ENCODE measurements around the gene SLC35F4.

SLC35F4 gene

DNA sequence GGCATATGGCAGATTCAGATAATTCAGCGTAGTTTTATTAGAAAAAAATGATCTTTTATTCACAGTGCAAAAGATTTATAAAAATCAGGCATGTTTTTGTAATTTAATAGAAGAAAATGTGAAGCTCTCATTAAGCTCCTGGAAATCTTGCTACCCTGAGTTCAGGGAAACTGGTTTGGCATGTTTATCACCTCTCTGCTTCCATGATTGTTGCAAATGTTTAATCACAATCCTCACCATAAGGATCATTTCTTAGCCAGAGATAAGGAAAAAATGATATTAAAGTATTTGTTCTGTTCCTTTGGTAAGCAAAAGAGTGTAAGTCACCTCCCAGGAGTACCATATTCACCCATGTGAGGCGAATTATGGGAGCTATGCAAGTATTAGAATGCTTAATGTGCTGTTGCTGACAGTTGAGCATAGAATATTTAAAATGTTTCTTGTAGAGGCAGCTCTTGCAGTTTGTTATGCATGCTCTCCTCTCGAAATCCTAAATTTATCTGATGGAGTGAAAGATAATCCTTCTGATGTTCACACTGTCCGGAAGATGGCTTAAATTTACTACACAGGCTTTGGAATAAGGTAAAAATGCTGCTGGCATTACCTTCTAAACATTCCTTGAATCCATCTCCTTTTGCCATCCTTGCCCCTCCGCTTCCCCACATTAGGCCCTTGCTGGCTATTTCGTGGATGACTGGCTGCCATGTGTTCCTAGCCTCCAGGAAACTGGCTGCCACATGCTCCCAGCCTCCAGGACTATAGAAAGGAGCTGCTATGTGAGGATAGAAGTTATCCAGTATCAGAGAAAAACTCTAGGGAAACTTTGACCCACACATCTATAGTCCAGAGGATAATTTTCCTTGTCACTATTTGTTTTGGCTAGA lies 256.5 kb downstream of the SLC35F4 start:
- Mint-ChIP-seq H3K27me3 (no peaks in the 10 kb centered on the region), H3K4me3 (no peak overlapping the region), H3K27ac (no peak overlapping the region), H3K36me3 (no peaks in the 10 kb centered on the region), H3K4me1 (peaks cover 5% of the 10 kb centered on the region), H3K9me3 (peaks cover 17% of the 10 kb centered on the region)
- no peak for ATAC-seq

DNA sequence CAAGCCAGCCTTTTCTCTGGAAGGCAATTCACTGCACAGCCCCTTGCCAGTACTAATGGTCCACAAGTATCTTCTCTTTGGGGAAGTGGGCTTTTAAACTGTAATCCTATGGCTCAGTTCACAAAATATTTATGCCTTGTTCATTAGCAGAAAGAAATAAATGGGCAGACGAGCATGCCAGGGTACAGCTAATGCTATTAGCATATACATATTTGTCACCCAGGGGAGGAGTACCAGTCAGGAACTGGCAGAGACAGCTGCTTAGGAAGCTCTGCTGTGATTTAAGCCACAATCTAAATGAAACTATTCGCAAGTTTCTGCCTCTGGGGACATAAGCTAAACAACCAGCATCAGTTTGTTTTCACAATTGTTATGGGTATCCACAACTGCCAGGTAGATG lies 258.8 kb downstream of the SLC35F4 start:
- H3K27me3 Mint-ChIP-seq = no peaks in the 10 kb centered on the region
- peaks cover 5% of the 10 kb centered on the region for H3K4me1 Mint-ChIP-seq
- no peak for ATAC-seq
- H3K9me3 Mint-ChIP-seq = peaks cover 17% of the 10 kb centered on the region
- H3K36me3 Mint-ChIP-seq = no peaks in the 10 kb centered on the region
- no peak overlapping the region for H3K27ac Mint-ChIP-seq
- H3K4me3 Mint-ChIP-seq = no peak overlapping the region

DNA sequence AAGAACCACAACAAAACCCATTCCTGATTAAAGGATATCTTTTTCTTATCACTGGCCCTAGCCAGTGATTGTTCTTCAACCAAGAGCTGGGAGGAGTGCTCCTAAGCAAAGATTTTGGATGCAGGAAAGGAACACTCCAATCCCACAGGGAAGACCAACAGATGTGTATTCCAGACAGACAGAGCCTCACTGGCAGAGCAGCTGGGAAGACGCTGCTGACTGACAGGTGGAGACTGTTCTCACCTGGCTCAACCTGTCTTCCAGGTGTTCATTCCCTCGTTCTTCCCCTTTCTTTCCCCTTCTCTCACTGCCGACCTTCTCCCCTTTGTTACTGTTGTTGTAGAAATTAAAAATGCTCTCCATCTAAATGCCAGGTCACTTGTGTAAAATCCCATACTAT lies 282.5 kb downstream of the SLC35F4 start:
- Mint-ChIP-seq H3K4me3 (no peak overlapping the region), H3K4me1 (no peaks in the 10 kb centered on the region), H3K9me3 (peaks cover 10% of the 10 kb centered on the region), H3K36me3 (no peaks in the 10 kb centered on the region), H3K27me3 (no peaks in the 10 kb centered on the region), H3K27ac (no peak overlapping the region)
- no peak for ATAC-seq

DNA sequence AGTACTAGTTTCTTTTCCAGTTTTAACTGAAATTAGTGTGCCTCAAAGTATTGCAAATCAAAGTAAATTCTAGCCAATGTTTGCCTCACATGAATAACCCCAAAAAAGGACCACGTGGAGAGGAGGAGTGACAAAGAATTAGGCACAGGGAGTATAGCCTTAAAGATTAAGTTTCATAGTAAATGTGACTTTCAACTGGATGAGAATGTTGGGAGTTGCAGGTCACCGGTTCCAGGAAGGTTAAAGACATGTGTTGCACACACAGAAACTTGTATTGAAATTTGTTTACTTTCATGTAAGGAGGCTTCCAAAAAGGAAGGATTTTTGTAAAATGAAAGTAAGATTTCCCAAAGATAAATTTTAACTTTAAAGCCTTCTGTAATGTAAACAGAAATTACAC lies 283.1 kb downstream of the SLC35F4 start:
- H3K27ac Mint-ChIP-seq = no peak overlapping the region
- no peak overlapping the region for H3K4me3 Mint-ChIP-seq
- no peak for ATAC-seq
- H3K9me3 Mint-ChIP-seq = peaks cover 10% of the 10 kb centered on the region
- H3K36me3 Mint-ChIP-seq = no peaks in the 10 kb centered on the region
- no peaks in the 10 kb centered on the region for H3K27me3 Mint-ChIP-seq
- H3K4me1 Mint-ChIP-seq = no peaks in the 10 kb centered on the region

DNA sequence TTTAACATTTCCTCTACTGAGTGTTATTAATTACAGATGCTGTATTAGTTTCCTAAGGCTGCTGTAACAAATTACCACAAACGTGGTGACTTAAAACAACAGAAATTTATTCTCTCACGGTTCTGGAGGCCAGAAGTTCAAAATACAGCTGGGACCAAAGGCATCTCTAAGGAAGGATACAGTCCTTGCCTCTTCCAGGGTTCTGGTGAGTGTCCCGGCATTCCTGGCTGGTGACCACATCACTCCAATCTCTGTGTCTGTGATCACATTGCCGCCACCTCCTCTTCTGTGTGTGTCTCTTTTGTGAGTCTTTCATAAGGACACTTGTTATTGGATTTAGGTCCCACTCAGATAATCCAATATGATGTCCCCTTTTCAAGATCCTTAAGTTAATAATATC lies 287.1 kb downstream of the SLC35F4 start:
- ATAC-seq = no peak
- Mint-ChIP-seq H3K4me3 (no peak overlapping the region), H3K27ac (no peak overlapping the region), H3K4me1 (no peaks in the 10 kb centered on the region), H3K36me3 (no peaks in the 10 kb centered on the region), H3K9me3 (no peaks in the 10 kb centered on the region), H3K27me3 (no peaks in the 10 kb centered on the region)

DNA sequence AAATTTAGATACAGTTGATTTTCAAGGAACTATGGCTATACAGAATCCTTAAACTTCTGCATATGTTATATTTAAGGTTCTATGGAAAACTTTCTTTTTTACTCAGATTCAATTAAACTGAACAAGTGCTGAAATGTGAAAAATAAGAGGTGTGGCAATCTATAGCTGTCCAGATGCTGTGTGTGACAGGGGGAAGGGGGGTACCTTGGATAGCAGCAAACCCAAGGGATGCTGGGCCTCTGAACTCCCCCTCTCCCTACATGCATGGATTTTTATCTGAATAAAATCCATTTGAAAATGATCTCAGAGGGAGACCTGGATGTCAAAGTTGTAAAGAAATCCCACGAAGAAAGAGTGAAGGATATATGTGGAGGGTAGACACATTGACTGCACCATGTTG lies 289.4 kb downstream of the SLC35F4 start:
- H3K9me3 Mint-ChIP-seq = no peaks in the 10 kb centered on the region
- no peak overlapping the region for H3K4me3 Mint-ChIP-seq
- H3K27me3 Mint-ChIP-seq = no peaks in the 10 kb centered on the region
- H3K27ac Mint-ChIP-seq = no peak overlapping the region
- H3K36me3 Mint-ChIP-seq = no peaks in the 10 kb centered on the region
- no peak for ATAC-seq
- no peaks in the 10 kb centered on the region for H3K4me1 Mint-ChIP-seq

DNA sequence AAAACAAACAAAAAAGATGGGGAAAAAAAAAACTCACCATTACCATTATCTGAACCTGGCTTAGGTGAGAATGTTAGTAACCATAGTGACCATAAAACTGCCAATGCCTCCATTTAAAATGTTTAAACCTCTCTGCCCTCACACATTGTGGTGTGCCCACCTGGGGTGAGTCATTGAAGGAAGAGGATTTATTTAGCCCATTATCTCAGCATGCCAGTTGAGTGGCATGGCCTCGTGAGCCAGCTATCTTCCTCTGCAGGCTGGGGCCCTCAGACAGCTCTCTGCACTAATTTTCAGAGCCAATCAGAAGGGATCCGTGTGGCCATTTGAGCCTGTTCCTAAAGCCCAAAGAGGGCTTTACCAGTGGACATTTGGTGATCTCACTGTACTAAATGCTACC lies 290.4 kb downstream of the SLC35F4 start:
- no peaks in the 10 kb centered on the region for H3K27me3 Mint-ChIP-seq
- no peak overlapping the region for H3K27ac Mint-ChIP-seq
- H3K4me3 Mint-ChIP-seq = no peak overlapping the region
- no peaks in the 10 kb centered on the region for H3K4me1 Mint-ChIP-seq
- no peaks in the 10 kb centered on the region for H3K9me3 Mint-ChIP-seq
- no peak for ATAC-seq
- H3K36me3 Mint-ChIP-seq = no peaks in the 10 kb centered on the region

DNA sequence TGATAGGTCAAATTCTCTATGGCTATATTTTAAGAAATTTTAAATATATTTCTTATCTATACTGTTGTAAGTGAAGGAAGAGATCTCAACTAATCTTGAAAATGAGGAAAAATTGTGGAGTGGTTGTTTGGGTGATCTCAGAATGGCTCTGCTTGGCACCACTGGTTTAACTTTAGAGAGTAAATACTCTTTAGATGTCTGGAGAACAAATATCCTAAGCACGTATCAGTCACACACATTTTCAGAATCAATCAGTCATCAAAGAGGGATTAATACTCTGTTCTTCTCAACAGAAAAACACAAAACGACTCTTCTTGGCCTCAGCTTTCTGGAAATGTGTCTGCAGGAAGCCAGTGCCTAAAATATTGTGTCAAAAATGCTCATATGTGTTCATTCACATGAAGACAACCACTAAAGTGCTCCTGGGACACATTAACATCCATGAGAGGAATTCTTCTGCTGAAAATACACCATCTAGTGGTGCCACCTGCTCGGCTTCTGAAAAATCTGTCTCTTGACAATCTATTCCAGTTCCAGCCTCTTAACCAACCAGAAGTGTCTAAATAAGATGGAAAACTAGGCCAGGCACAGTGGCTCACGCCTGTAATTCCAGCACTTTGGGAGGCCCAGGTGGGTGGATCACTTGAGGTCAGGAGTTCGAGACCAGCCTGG lies 291.1 kb downstream of the SLC35F4 start:
- Mint-ChIP-seq H3K4me1 (no peaks in the 10 kb centered on the region), H3K36me3 (no peaks in the 10 kb centered on the region), H3K9me3 (no peaks in the 10 kb centered on the region), H3K4me3 (no peak overlapping the region), H3K27me3 (no peaks in the 10 kb centered on the region), H3K27ac (no peak overlapping the region)
- no peak for ATAC-seq

DNA sequence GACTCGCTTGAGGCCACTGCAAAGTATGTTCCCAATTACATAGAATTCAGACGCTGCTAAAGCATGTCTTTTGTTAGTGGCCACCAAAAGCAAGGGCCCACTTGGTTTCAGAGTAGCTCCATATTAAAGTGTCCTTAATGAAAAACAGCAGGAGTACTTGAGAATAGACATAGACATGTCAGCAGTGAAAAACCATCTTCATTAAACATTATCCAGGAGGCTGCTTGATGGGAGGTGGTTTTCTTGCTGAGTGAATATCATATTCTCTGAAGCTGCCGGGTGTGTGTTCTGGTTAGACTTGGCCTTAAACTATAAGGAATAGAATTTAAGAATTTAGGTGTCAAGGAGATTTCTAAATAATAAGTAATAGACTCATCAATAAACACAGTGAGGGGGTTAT lies 292.7 kb downstream of the SLC35F4 start:
- H3K4me3 Mint-ChIP-seq = no peak overlapping the region

DNA sequence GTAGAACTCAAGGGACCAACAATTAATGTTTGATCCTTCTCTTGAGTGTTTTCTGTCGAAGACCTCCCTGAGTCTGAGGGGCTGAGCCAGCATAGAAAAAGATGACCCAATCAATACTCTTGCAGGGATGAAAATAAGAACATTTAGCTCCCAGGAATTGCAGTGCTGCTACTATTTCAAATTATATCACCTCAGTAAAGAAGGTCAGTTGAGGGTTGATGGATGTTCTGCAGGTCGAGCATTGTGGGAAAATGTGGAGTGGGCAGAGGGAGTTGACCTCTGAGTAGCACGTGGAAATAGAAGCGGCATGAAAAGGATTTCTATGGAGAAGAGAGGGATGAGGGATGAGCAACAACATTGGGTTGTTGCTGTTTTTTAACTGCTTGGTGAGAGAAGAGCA lies 297.3 kb downstream of the SLC35F4 start:
- Mint-ChIP-seq H3K9me3 (no peaks in the 10 kb centered on the region), H3K27me3 (no peaks in the 10 kb centered on the region), H3K27ac (no peak overlapping the region), H3K4me1 (no peaks in the 10 kb centered on the region), H3K36me3 (no peaks in the 10 kb centered on the region), H3K4me3 (no peak overlapping the region)
- no peak for ATAC-seq

More for the DNA sequence above, 292.7 kb downstream of the SLC35F4 start:
- ATAC-seq = no peak
- H3K36me3 Mint-ChIP-seq = no peaks in the 10 kb centered on the region
- H3K9me3 Mint-ChIP-seq = no peaks in the 10 kb centered on the region
- H3K4me1 Mint-ChIP-seq = no peaks in the 10 kb centered on the region
- H3K27ac Mint-ChIP-seq = no peak overlapping the region
- H3K27me3 Mint-ChIP-seq = no peaks in the 10 kb centered on the region

DNA sequence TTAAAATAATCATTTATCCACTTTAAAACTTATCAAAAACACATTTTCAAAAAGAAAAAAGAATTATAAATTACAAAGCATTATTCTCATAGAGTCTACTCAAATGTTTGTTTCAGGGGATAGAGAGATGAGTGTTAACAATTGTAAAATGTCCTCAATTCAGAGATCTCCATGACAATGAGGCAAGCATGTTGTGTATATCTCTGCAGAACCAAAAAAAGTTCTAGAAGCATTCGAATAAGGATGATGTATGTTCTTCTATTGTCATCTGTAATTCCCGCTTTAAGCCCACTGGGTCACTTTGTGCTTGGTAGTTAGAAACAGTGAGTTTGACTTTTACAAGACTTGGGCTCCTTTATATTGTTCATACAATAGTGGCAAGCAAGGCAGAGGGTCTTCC lies 298.7 kb downstream of the SLC35F4 start:
- H3K36me3 Mint-ChIP-seq = no peaks in the 10 kb centered on the region
- H3K27me3 Mint-ChIP-seq = no peaks in the 10 kb centered on the region
- ATAC-seq = no peak
- no peak overlapping the region for H3K4me3 Mint-ChIP-seq
- no peak overlapping the region for H3K27ac Mint-ChIP-seq
- H3K4me1 Mint-ChIP-seq = no peaks in the 10 kb centered on the region
- no peaks in the 10 kb centered on the region for H3K9me3 Mint-ChIP-seq

DNA sequence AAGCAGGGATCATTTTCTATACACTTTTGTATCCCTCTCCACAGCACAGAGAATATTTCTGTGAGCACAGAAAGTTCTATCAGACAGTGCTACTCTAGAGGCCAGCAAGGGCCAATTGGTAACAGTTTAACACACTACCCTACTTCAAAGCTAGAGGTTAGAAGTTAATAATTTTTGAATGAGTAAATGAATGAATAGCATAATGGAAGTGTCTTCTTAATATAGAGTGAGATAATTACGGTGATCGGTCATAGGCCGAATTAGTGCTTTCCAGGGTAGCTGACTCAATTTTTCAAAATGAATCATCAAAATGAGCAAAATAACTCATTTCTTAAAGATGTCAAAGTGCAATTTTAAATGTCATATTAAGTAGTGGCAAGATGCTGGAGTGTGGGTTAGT lies 305.2 kb downstream of the SLC35F4 start:
- Mint-ChIP-seq H3K27me3 (no peaks in the 10 kb centered on the region), H3K4me3 (no peak overlapping the region), H3K4me1 (no peaks in the 10 kb centered on the region), H3K36me3 (no peaks in the 10 kb centered on the region), H3K9me3 (no peaks in the 10 kb centered on the region), H3K27ac (no peak overlapping the region)
- ATAC-seq = no peak

DNA sequence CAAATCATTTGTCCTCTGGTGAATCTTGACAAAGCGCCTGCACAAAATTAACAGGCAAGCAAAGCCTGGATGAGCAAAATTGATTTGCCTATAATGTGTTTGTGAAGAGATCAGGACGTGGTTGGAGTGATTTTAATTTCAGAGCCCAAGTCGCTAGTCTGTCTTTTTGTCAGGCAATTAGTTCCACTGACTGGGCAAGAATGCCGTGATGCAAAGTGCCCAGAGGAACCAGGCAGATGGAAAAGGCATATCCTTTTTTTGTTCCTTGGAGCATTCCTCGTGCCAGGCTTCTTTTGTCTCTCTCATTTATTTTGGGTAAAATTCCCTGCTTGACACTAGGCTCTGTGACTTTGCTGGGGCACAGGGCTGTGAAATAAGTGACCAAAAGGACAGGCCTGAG lies 306.3 kb downstream of the SLC35F4 start:
- Mint-ChIP-seq H3K9me3 (no peaks in the 10 kb centered on the region), H3K4me1 (no peaks in the 10 kb centered on the region), H3K36me3 (no peaks in the 10 kb centered on the region), H3K27me3 (no peaks in the 10 kb centered on the region), H3K4me3 (no peak overlapping the region), H3K27ac (no peak overlapping the region)
- no peak for ATAC-seq

DNA sequence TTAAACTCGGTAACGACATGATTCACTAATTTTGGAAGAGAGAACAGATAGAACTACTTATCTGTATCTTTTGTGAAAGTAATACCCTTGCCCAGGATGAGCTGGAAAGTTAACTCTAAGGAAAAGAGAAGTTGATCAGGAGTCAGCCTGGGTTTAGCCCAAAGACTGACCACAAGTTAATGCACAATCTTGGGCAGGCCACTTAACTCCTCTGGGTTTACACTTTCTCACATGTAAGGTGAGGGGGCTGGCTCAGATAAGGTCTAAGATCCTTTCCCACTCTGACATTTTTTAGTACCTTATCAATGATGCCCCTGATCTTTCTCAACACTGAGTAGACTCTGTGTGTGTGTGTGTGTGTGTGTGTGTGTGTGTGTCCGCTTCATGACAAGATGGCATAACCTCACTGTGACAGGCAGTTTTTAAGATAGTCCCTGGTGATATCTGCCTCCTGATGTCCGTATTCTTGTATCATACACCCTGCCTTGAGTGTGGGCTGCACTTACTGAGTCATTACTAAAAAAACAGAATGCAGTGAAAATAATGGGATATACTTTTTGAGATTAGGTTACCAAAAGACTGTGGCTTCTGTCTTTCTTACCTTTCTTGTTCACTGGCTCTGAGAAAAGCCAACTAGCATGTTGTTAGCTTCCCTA lies 316.0 kb downstream of the SLC35F4 start:
- H3K36me3 Mint-ChIP-seq = no peaks in the 10 kb centered on the region
- no peaks in the 10 kb centered on the region for H3K4me1 Mint-ChIP-seq
- ATAC-seq = no peak
- H3K27ac Mint-ChIP-seq = no peak overlapping the region
- no peaks in the 10 kb centered on the region for H3K27me3 Mint-ChIP-seq
- H3K4me3 Mint-ChIP-seq = no peak overlapping the region
- H3K9me3 Mint-ChIP-seq = peaks cover 7% of the 10 kb centered on the region

DNA sequence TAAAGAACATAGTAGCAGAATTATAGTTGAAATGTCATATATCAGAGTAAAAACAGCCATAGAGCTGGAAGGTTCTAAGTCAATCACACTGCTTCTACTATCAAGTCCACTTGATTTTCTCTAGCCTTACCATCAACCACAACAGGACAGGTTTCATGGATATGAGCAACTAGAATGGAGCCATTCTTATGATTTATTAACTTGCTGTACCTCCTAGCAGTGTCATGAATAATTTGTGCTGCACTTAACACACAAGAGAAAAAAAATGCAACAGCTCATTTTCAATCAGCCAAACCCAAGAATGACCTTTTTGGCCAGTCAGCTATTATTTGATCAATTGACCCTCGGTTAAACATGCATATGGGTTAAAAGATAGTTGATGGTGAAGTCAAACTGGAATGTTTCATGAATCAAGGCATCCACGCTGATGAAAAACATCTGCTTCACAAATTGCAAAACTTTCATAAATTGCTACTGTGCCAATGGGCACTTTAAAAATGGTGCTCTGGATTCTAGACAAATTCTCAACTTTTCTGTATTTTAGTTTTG lies 316.8 kb downstream of the SLC35F4 start:
- no peak for ATAC-seq
- Mint-ChIP-seq H3K36me3 (no peaks in the 10 kb centered on the region), H3K9me3 (peaks cover 6% of the 10 kb centered on the region), H3K4me3 (no peak overlapping the region), H3K27ac (no peak overlapping the region), H3K4me1 (no peaks in the 10 kb centered on the region), H3K27me3 (no peaks in the 10 kb centered on the region)
